HCT116 (cell line): ENCODE results near the gene IGSF9. TPM values are rescaled to one million over a fixed set of nuclear protein-coding genes. Genes with fewer than 3 reads are reported as not detected.

ENCODE experiments used
- ATAC-seq: fragments of 200-7000 bp; cut with Tn5 transposase; 2 replicates; pipeline ENCODE4 v1.9.1; 2020; ENCODE audit warnings: mild to moderate bottlenecking, moderate library complexity
- BruUV-seq: library from RNA; stranded (reverse); fragments of 400-500 nt; replicated peaks from 2 replicates; lab custom pipeline; 2021; lab: Mats Ljungman, UMichigan
- CTCF ChIA-PET: fragments of 300-600 bp; sonication (Branson Sonifier 250); formaldehyde crosslinking; loops from one replicate; lab custom pipeline; 2021; ENCODE audit warnings: antibody characterized with exemption; lab: Charles Lee
- POLR2A ChIA-PET: fragments of 300-600, 350-600 bp; sonication (Branson Sonifier 250); formaldehyde crosslinking; loops from one replicate; lab custom pipeline; 2021; ENCODE audit warnings: antibody characterized with exemption; lab: Charles Lee
- RAD21 ChIA-PET, 2 experiments: fragments of 300-600 bp; sonication (Branson Sonifier 250); formaldehyde crosslinking; loops; one replicate each; lab custom pipeline; 2023; ENCODE audit warnings: low total read pairs in 2 of 2; ENCODE audit not compliant: uncharacterized antibody in 2 of 2, unreplicated experiment in 2 of 2, low non-redundant PET in 1 of 2; lab: Charles Lee
- DNase-seq: peaks from one replicate; pipeline ENCODE4 v3.0.0-alpha.2; 2010; ENCODE audit warnings: low read depth, low spot score
- H2AFZ ChIP-seq: fragments of 200-600 bp; shearing (Covaris generic), sonication (generic); 2 replicates; pipeline ENCODE4 v1.6.1; 2017; ENCODE audit warnings: low read depth, mixed run types, mixed read lengths, antibody characterized with exemption, low read length; ENCODE audit not compliant: poor library complexity, severe bottlenecking
- H3K27ac ChIP-seq: 2 replicates; pipeline ENCODE4 v1.5.1; 2012; ENCODE audit warnings: low read depth, low read length
- H3K27me3 ChIP-seq: fragments of 200-600 bp; sonication (generic); 2 replicates; pipeline ENCODE4 v1.6.1; 2016; ENCODE audit warnings: mixed run types, low read length, mixed read lengths; ENCODE audit not compliant: insufficient read depth
- H3K36me3 ChIP-seq, 2 experiments: fragments of 200-500 bp in 1 of 2; fragments of 200-600 bp in 1 of 2; sonication (Bioruptor generic) in 1 of 2; sonication (generic) in 1 of 2; 2 replicates each; pipeline versions ENCODE4 v1.5.1 to v1.6.1; 2014 to 2016; ENCODE audit warnings: low read length in 2 of 2, inconsistent platforms in 1 of 2, mixed read lengths in 1 of 2, mixed run types in 1 of 2; ENCODE audit not compliant: insufficient read depth in 2 of 2, control insufficient read depth in 1 of 2
- H3K4me1 ChIP-seq, 2 experiments: fragments of 200-600 bp in 1 of 2; sonication (generic) in 1 of 2; 2 replicates each; pipeline versions ENCODE4 v1.5.1 to v1.6.1; 2012 to 2017; ENCODE audit warnings: low read length in 2 of 2, inconsistent platforms in 1 of 2, mild to moderate bottlenecking in 1 of 2, mixed read lengths in 1 of 2, mixed run types in 1 of 2, moderate library complexity in 1 of 2; ENCODE audit not compliant: insufficient read depth in 2 of 2, control insufficient read depth in 1 of 2
- H3K4me2 ChIP-seq: fragments of 200-600 bp; sonication (generic); 2 replicates; pipeline ENCODE4 v1.6.1; 2017; ENCODE audit warnings: mixed run types, low read length, mixed read lengths
- H3K4me3 ChIP-seq, 2 experiments: fragments of 200-600 bp in 1 of 2; sonication (generic) in 1 of 2; replicated peaks in 1 of 2; 2 replicates each; pipeline ENCODE4 v1.5.1; 2011 to 2016; ENCODE audit warnings: low read length in 2 of 2, control low read depth in 1 of 2, low read depth in 1 of 2, mild to moderate bottlenecking in 1 of 2, mixed read lengths in 1 of 2, mixed run types in 1 of 2
- H3K79me2 ChIP-seq: fragments of 200-600 bp; sonication (generic); 2 replicates; pipeline ENCODE4 v1.6.1; 2017; ENCODE audit warnings: mild to moderate bottlenecking, mixed run types, low read length, moderate library complexity, mixed read lengths; ENCODE audit not compliant: insufficient read depth
- H3K9ac ChIP-seq: fragments of 200-600 bp; sonication (generic); 2 replicates; pipeline ENCODE4 v1.6.1; 2016; ENCODE audit warnings: low read length, mixed read lengths
- H3K9me2 ChIP-seq: fragments of 200-600 bp; sonication (generic), shearing (Covaris generic); 2 replicates; pipeline ENCODE4 v1.6.1; 2017; ENCODE audit warnings: mixed run types, mild to moderate bottlenecking, moderate library complexity; ENCODE audit not compliant: insufficient read depth
- H3K9me3 ChIP-seq, 2 experiments: fragments of 200-500 bp in 1 of 2; fragments of 200-600 bp in 1 of 2; sonication (Bioruptor generic) in 1 of 2; sonication (generic) in 1 of 2; 2 replicates each; pipeline ENCODE4 v1.6.1; 2014 to 2017; ENCODE audit warnings: low read length in 2 of 2, mixed read lengths in 2 of 2, inconsistent platforms in 1 of 2, low read depth in 1 of 2, mild to moderate bottlenecking in 1 of 2, mixed run types in 1 of 2, moderate library complexity in 1 of 2; ENCODE audit not compliant: control insufficient read depth in 1 of 2, insufficient read depth in 1 of 2
- H4K20me1 ChIP-seq: fragments of 200-600 bp; sonication (generic), shearing (Covaris generic); 2 replicates; pipeline ENCODE4 v1.6.1; 2017; ENCODE audit warnings: mixed run types, mild to moderate bottlenecking, moderate library complexity; ENCODE audit not compliant: insufficient read depth
- EZH2 ChIP-seq: fragments of 200-600 bp; sonication (generic); IDR thresholded peaks from 2 replicates; pipeline ENCODE4 v1.6.1; 2017; ENCODE audit warnings: antibody characterized with exemption, mixed run types
- EZH2phosphoT487 ChIP-seq: fragments of 200-600 bp; IDR thresholded peaks from 2 replicates; pipeline ENCODE4 v1.6.1; 2018; ENCODE audit warnings: antibody characterized with exemption, borderline replicate concordance
- JUND ChIP-seq: IDR thresholded peaks from 2 replicates; pipeline ENCODE4 v1.6.1; 2012
- MAX ChIP-seq: IDR thresholded peaks from 2 replicates; pipeline ENCODE4 v1.6.1; 2012
- POLR2A ChIP-seq: IDR thresholded peaks from 2 replicates; pipeline ENCODE4 v1.7.0; 2011; ENCODE audit warnings: borderline replicate concordance; ENCODE audit not compliant: insufficient read depth, insufficient read length; ENCODE audit errors: extremely low read depth
- SIN3A ChIP-seq: IDR thresholded peaks from 2 replicates; pipeline ENCODE4 v1.6.1; 2012; ENCODE audit warnings: low read depth
- YY1 ChIP-seq: IDR thresholded peaks from 2 replicates; pipeline ENCODE4 v1.6.1; 2011; ENCODE audit warnings: low read length, low read depth, moderate library complexity, mild to moderate bottlenecking; ENCODE audit not compliant: insufficient replicate concordance; ENCODE audit errors: extremely low read depth
- ZFX ChIP-seq: fragments of 450-650 bp; IDR thresholded peaks from 2 replicates; pipeline ENCODE4 v1.6.1; 2017
- ZNF274 ChIP-seq: fragments of 200-500 bp; sonication (Bioruptor generic); IDR thresholded peaks from 2 replicates; pipeline ENCODE4 v1.6.1; 2014; ENCODE audit warnings: mild to moderate bottlenecking, low read depth, low read length, inconsistent platforms
- intact Hi-C: fragments of 100-400 bp; cut with micrococcal nuclease; formaldehyde crosslinking; loops from 2 replicates; pipeline ENCODE4 v1.10.0; 2022
- total RNA-seq: library from RNA; stranded (reverse); gene quantifications from one replicate; pipeline ENCODE4 v1.2.1, GENCODE V29; 2021; ENCODE audit not compliant: unreplicated experiment

The IGSF9 gene
- total RNA-seq, 1 experiment from 2014 or later: 10.3 TPM

- no peaks in the 10 kb centered on the region for H3K9me3 ChIP-seq
- ChIA-PET RAD21 (no interaction called here), CTCF (interaction anchor here (1.2 kb wide), 1 partner anchor 58 kb away, joined by 4 read pairs; no protein-coding TSS in a partner anchor), POLR2A (no interaction called here)
- no peaks in the 10 kb centered on the region for H3K9me2 ChIP-seq
- H3K9ac ChIP-seq: no peak overlapping the region
- ATAC-seq: no peak
- no peak for DNase-seq
- no peaks in the 10 kb centered on the region for H3K36me3 ChIP-seq
- peaks cover 14 to 25% of the 10 kb centered on the region in 2 experiments for H3K4me1 ChIP-seq
- H4K20me1 ChIP-seq: no peaks in the 10 kb centered on the region
- no peak overlapping the region for H2AFZ ChIP-seq
- peaks cover 10% of the 10 kb centered on the region; the same call in 1 of the 2 replicates for H3K27me3 ChIP-seq
- H3K4me3 ChIP-seq: no peak overlapping the region
- no peak overlapping the region for H3K27ac ChIP-seq
- BruUV-seq: no TSS peak
- no peak overlapping the region for H3K4me2 ChIP-seq
- intact Hi-C loops: no loop called here
- TF ChIP-seq ZNF274: no peak
- no peak for TF ChIP-seq EZH2
- TF ChIP-seq EZH2phosphoT487: no peak
- no peak for TF ChIP-seq ZFX
- TF ChIP-seq JUND: no peak
- TF ChIP-seq MAX: no peak
- H3K79me2 ChIP-seq: no peaks in the 10 kb centered on the region
These were observed 3.7 kb upstream of the IGSF9 start for GRCh38 chr1:159949123-159949522.

GRCh38 chr1:159947942-159948341 is 2.5 kb upstream of the IGSF9 start:
- H3K9ac ChIP-seq: no peak overlapping the region
- H3K9me3 ChIP-seq: no peaks in the 10 kb centered on the region
- no peaks in the 10 kb centered on the region for H3K36me3 ChIP-seq
- TF ChIP-seq POLR2A (no peak), YY1 (no peak), SIN3A (no peak)
- no peaks in the 10 kb centered on the region for H3K79me2 ChIP-seq
- ChIA-PET CTCF (interaction anchor here (1.6 kb wide), 1 partner anchor 59 kb away, joined by 3 read pairs; no protein-coding TSS in a partner anchor), RAD21 (no interaction called here), POLR2A (no interaction called here)
- intact Hi-C loops: no loop called here
- no peaks in the 10 kb centered on the region for H4K20me1 ChIP-seq
- no peaks in the 10 kb centered on the region for H3K9me2 ChIP-seq
- no TSS peak for BruUV-seq
- H3K27me3 ChIP-seq: peaks cover 4% of the 10 kb centered on the region; the same call in 1 of the 2 replicates
- H3K27ac ChIP-seq: no peak overlapping the region
- ATAC-seq: no peak
- H2AFZ ChIP-seq: no peak overlapping the region
- peaks cover 14 to 25% of the 10 kb centered on the region in 2 experiments for H3K4me1 ChIP-seq
- H3K4me2 ChIP-seq: no peak overlapping the region
- no peak overlapping the region for H3K4me3 ChIP-seq
- no peak for DNase-seq
